ENCODE data around the gene EDRF1. TPM values are rescaled to one million over a fixed set of nuclear protein-coding genes. Genes with fewer than 3 reads are reported as not detected.

EDRF1 gene
- total and polyA plus RNA-seq, 2 of the 4 experiments (the other 2 are of a cell fraction) = 17.0 to 24.9 TPM

GRCh38 chr10:125782054-125782453 is 62.5 kb downstream of the EDRF1 start:
- dilution Hi-C loops (cut with HindIII; ENCODE audit: low sequenced_read_pairs, unreplicated experiment) (no loop called here), in situ Hi-C loops (cut with MboI; ENCODE audit: low sequenced_read_pairs) (no loop called here)

More at GRCh38 chr10:125782054-125782453, 62.5 kb downstream of the EDRF1 start:
- Histone ChIP-seq H3K79me1 (ENCODE audit: low read depth in 1 of 2, low read length in 2 of 2) (no peaks in the 10 kb centered on the region), H4K91ac (ENCODE audit: insufficient read depth, low read depth, low read length) (no peak overlapping the region), H4K8ac (ENCODE audit: low read depth in 2 of 2, low read length in 2 of 2) (no peak overlapping the region), H2BK120ac (ENCODE audit: low read depth, low read length) (no peak overlapping the region), H3K4me3 (ENCODE audit: insufficient read depth, low read depth, low read length) (no peak overlapping the region), H3K9ac (ENCODE audit: low read depth, low read length) (no peak overlapping the region), H3K56ac (ENCODE audit: extremely low read depth, insufficient read depth, low read length) (no peak overlapping the region), H2AFZ (replicated peaks; ENCODE audit: low read length, poor library complexity) (no peak overlapping the region), H4K5ac (ENCODE audit: low read depth, low read length) (no peak overlapping the region), H4K20me1 (ENCODE audit: insufficient read depth, low read length) (no peaks in the 10 kb centered on the region), H2BK15ac (ENCODE audit: low read depth, low read length) (no peak overlapping the region), H2AK9ac (replicated peaks; ENCODE audit: low read depth, low read length, poor library complexity) (no peak overlapping the region), H2BK5ac (ENCODE audit: low read depth, low read length, poor library complexity, severe bottlenecking) (no peak overlapping the region), H3K4ac (ENCODE audit: low read depth, low read length) (no peak overlapping the region), H3K18ac (ENCODE audit: low read depth, low read length) (no peak overlapping the region), H3K9me3 (ENCODE audit: control insufficient read depth, insufficient read depth, low read length) (no peaks in the 10 kb centered on the region), H3K36me3 (ENCODE audit: control insufficient read depth, insufficient read depth, low read length) (no peaks in the 10 kb centered on the region), H3K9me1 (ENCODE audit: insufficient read depth, low read length) (no peaks in the 10 kb centered on the region), H2AK5ac (ENCODE audit: low read depth, low read length) (no peak overlapping the region), H3K4me1 (ENCODE audit: control insufficient read depth, insufficient read depth, low read length) (no peaks in the 10 kb centered on the region), H3K4me2 (ENCODE audit: low read depth, low read length) (no peak overlapping the region), H3K27ac (ENCODE audit: insufficient read depth, low read length) (no peak overlapping the region), H2BK20ac (ENCODE audit: low read depth, low read length) (no peak overlapping the region), H3K14ac (replicated peaks; ENCODE audit: low read depth, low read length) (no peak overlapping the region), H3K23ac (ENCODE audit: low read depth, low read length) (no peak overlapping the region), H3K27me3 (ENCODE audit: control insufficient read depth, insufficient read depth, low read length) (peaks cover 2% of the 10 kb centered on the region; the same call in 1 of the 2 replicates)
- 90% methylated on average over 6 of the region's 11 CpGs; no CpG with 5 or more reads in 1 of the 2 experiments for WGBS, 2 experiments (ENCODE audit: extremely low coverage in 2 of 2, insufficient read length in 1 of 2)
- ATAC-seq (ENCODE audit: low read depth) (no peak), DNase-seq (no peak)
- ChIA-PET POLR2A (ENCODE audit: unreplicated experiment) (no interaction called here), CTCF (no interaction called here)
- intact Hi-C loops (cut with micrococcal nuclease) = no loop called here
- TF ChIP-seq RAD21 (IDR thresholded peaks at IDR 0.05; ENCODE audit: low read length) = no peak
- no peak for TF ChIP-seq ELK1 (IDR thresholded peaks at IDR 0.05; ENCODE audit: borderline replicate concordance, low read depth, low read length)
- TF ChIP-seq MAZ (IDR thresholded peaks at IDR 0.05; ENCODE audit: borderline replicate concordance, low read depth, low read length) = no peak
- TF ChIP-seq MAFK (IDR thresholded peaks at IDR 0.05; ENCODE audit: low read depth, low read length) = no peak
- no peak for TF ChIP-seq CEBPB (IDR thresholded peaks at IDR 0.05; ENCODE audit: low read depth, low read length)
- TF ChIP-seq BHLHE40 (IDR thresholded peaks at IDR 0.05; ENCODE audit: low read depth, low read length) = no peak
- no peak for TF ChIP-seq FOS (IDR thresholded peaks at IDR 0.05; ENCODE audit: low read depth, low read length)
- TF ChIP-seq, protein P1, sequence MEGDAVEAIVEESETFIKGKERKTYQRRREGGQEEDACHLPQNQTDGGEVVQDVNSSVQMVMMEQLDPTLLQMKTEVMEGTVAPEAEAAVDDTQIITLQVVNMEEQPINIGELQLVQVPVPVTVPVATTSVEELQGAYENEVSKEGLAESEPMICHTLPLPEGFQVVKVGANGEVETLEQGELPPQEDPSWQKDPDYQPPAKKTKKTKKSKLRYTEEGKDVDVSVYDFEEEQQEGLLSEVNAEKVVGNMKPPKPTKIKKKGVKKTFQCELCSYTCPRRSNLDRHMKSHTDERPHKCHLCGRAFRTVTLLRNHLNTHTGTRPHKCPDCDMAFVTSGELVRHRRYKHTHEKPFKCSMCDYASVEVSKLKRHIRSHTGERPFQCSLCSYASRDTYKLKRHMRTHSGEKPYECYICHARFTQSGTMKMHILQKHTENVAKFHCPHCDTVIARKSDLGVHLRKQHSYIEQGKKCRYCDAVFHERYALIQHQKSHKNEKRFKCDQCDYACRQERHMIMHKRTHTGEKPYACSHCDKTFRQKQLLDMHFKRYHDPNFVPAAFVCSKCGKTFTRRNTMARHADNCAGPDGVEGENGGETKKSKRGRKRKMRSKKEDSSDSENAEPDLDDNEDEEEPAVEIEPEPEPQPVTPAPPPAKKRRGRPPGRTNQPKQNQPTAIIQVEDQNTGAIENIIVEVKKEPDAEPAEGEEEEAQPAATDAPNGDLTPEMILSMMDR (conservative IDR thresholded peaks at IDR 0.05; ENCODE audit: low read depth, low read length) = no peak
- TF ChIP-seq USF2 (IDR thresholded peaks at IDR 0.05; ENCODE audit: low read depth, low read length) = no peak
- TF ChIP-seq CHD1 (IDR thresholded peaks at IDR 0.05; ENCODE audit: low read depth, low read length) = no peak
- BruUV-seq (replicated peaks) = no TSS peak

Data from IMR-90 (cell line).